HPDE6-E6E7 (cell line): ENCODE data around the gene SUN2.
"Not testable (repeated sequence)": the region's sequence is repeated elsewhere in the genome, so short reads cannot be mapped to it uniquely, and the experiment has no call there.

Experiments used
- DNase-seq: peaks from one replicate; pipeline ENCODE4 v3.0.0; 2011; ENCODE audit warnings: missing footprints; ENCODE audit errors: extremely low spot score

Gene SUN2

GRCh38 chr22:38755911-38756532 lies at the start of gene SUN2:
Gene SUN2 (minus strand): TSS chr22:38755998. CDS start chr22:38752628, 3,370 bp downstream.
- peak; percentile 82 for DNase-seq

GRCh38 chr22:38805041-38805593 lies 49.3 kb upstream of the SUN2 start:
- not testable (repeated sequence) for DNase-seq

GRCh38 chr22:38802671-38803121 lies 46.9 kb upstream of the SUN2 start:
- DNase-seq = peak; percentile 90

- no peak for DNase-seq
Measured at GRCh38 chr22:38799265-38800002, 43.6 kb upstream of the SUN2 start.

- no peak for DNase-seq
Measured at GRCh38 chr22:38798496-38798895, 42.7 kb upstream of the SUN2 start.

- DNase-seq = no peak
Measured at GRCh38 chr22:38796262-38796957, 40.6 kb upstream of the SUN2 start.

- DNase-seq = no peak
Measured at GRCh38 chr22:38795569-38795968, 39.8 kb upstream of the SUN2 start.

- peak; percentile 80 for DNase-seq
Measured at GRCh38 chr22:38793721-38794466, 38.1 kb upstream of the SUN2 start, which contains the start of gene DNAL4. Gene DNAL4 (minus strand): TSS chr22:38794143. CDS start chr22:38782731, 11,412 bp downstream.

- no peak for DNase-seq
Measured at GRCh38 chr22:38793317-38793716, 37.5 kb upstream of the SUN2 start.

- no peak for DNase-seq
Measured at GRCh38 chr22:38792833-38793232, 37.0 kb upstream of the SUN2 start.

- DNase-seq = no peak
Measured at GRCh38 chr22:38789606-38790005, 33.8 kb upstream of the SUN2 start.

- DNase-seq = no peak
Measured at GRCh38 chr22:38788846-38789245, 33.0 kb upstream of the SUN2 start.

GRCh38 chr22:38788021-38788816 lies 32.4 kb upstream of the SUN2 start:
- DNase-seq = no peak

- no peak for DNase-seq
Measured at GRCh38 chr22:38786631-38787030, 30.8 kb upstream of the SUN2 start.

GRCh38 chr22:38784856-38785255 lies 29.1 kb upstream of the SUN2 start:
- no peak for DNase-seq

- DNase-seq = no peak
Measured at GRCh38 chr22:38784035-38784434, 28.2 kb upstream of the SUN2 start.

- no peak for DNase-seq
Measured at GRCh38 chr22:38783095-38783615, 27.4 kb upstream of the SUN2 start.

GRCh38 chr22:38782402-38783094 lies 26.8 kb upstream of the SUN2 start:
- no peak for DNase-seq

- DNase-seq = no peak
Measured at GRCh38 chr22:38781033-38781432, 25.2 kb upstream of the SUN2 start.
